ENCODE data around the gene ZEB2. TPM values are rescaled to one million over a fixed set of nuclear protein-coding genes. Genes with fewer than 3 reads are reported as not detected.

Gene ZEB2
- total and polyA plus RNA-seq, 2 of the 13 experiments (the other 11 are each of a cell fraction or from before 2014, with no cell fraction given): 0.07 TPM; not detected in 1

DNA sequence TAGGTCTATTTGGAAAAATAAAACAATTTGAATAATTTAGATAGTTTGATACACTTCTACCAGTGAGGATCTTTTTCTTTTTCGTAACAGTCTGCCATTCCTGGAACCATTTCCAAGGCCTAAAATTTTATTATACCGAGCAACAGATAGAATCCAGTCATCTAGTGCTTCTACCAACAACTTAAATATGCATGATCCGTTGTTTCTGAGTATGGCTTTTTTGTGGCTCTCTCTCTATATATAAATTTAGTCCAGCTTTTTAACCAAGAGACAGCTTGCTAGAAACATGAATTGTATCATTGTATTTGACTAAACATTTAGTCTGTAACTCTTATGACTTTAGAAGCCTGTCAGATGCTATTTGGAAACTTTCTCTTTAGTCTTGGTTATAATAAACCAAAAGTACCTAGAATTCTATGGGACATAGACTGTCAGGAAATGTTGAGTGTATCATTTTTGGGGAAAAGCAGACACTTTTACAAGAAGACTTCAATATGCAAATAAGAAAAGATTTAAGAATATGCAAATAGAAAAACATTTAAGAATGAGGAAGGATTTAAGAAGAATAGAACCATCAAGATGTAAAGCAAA lies 161.4 kb downstream of the ZEB2 start (continued):
- no peak for TF ChIP-seq GATAD1 (CRISPR knock-in tag; IDR thresholded peaks at IDR 0.05)
- no peak for TF ChIP-seq ZNF567 (CRISPR knock-in tag; IDR thresholded peaks at IDR 0.05; ENCODE audit: borderline replicate concordance)
- TF ChIP-seq ZSCAN20 (CRISPR knock-in tag; IDR thresholded peaks at IDR 0.05; ENCODE audit: borderline replicate concordance): no peak
- TF ChIP-seq, protein P1, sequence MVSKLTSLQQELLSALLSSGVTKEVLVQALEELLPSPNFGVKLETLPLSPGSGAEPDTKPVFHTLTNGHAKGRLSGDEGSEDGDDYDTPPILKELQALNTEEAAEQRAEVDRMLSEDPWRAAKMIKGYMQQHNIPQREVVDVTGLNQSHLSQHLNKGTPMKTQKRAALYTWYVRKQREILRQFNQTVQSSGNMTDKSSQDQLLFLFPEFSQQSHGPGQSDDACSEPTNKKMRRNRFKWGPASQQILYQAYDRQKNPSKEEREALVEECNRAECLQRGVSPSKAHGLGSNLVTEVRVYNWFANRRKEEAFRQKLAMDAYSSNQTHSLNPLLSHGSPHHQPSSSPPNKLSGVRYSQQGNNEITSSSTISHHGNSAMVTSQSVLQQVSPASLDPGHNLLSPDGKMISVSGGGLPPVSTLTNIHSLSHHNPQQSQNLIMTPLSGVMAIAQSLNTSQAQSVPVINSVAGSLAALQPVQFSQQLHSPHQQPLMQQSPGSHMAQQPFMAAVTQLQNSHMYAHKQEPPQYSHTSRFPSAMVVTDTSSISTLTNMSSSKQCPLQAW (CRISPR knock-in tag; IDR thresholded peaks at IDR 0.05): no peak
- TF ChIP-seq, protein P2, sequence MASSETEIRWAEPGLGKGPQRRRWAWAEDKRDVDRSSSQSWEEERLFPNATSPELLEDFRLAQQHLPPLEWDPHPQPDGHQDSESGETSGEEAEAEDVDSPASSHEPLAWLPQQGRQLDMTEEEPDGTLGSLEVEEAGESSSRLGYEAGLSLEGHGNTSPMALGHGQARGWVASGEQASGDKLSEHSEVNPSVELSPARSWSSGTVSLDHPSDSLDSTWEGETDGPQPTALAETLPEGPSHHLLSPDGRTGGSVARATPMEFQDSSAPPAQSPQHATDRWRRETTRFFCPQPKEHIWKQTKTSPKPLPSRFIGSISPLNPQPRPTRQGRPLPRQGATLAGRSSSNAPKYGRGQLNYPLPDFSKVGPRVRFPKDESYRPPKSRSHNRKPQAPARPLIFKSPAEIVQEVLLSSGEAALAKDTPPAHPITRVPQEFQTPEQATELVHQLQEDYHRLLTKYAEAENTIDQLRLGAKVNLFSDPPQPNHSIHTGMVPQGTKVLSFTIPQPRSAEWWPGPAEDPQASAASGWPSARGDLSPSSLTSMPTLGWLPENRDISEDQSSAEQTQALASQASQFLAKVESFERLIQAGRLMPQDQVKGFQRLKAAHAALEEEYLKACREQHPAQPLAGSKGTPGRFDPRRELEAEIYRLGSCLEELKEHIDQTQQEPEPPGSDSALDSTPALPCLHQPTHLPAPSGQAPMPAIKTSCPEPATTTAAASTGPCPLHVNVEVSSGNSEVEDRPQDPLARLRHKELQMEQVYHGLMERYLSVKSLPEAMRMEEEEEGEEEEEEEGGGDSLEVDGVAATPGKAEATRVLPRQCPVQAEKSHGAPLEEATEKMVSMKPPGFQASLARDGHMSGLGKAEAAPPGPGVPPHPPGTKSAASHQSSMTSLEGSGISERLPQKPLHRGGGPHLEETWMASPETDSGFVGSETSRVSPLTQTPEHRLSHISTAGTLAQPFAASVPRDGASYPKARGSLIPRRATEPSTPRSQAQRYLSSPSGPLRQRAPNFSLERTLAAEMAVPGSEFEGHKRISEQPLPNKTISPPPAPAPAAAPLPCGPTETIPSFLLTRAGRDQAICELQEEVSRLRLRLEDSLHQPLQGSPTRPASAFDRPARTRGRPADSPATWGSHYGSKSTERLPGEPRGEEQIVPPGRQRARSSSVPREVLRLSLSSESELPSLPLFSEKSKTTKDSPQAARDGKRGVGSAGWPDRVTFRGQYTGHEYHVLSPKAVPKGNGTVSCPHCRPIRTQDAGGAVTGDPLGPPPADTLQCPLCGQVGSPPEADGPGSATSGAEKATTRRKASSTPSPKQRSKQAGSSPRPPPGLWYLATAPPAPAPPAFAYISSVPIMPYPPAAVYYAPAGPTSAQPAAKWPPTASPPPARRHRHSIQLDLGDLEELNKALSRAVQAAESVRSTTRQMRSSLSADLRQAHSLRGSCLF (CRISPR knock-in tag; IDR thresholded peaks at IDR 0.05; ENCODE audit: borderline replicate concordance): no peak
- no peak for TF ChIP-seq ZNF672 (CRISPR knock-in tag; IDR thresholded peaks at IDR 0.05)

Measured in HepG2 (cell line).